NCI-H69 (cell line): ENCODE measurements around the gene CHRNA3.
A peak's percentile ranks its signal among the peaks of the same experiment; 100 is the strongest.
"Not testable (repeated sequence)": the region's sequence is repeated elsewhere in the genome, so short reads cannot be mapped to it uniquely, and the experiment has no call there.

Source experiments
- DNase-seq: peaks from one replicate; lab custom pipeline; 2025; lab: John Stamatoyannopoulos, UW

The CHRNA3 gene

GRCh38 chr15:78617516-78617915 is 3.3 kb downstream of the CHRNA3 start:
- peak; percentile 96 for DNase-seq

GRCh38 chr15:78617076-78617475 is 3.7 kb downstream of the CHRNA3 start:
- DNase-seq: no peak

- DNase-seq: peak; percentile 76
These were observed 4.3 kb downstream of the CHRNA3 start for GRCh38 chr15:78616506-78616905.

- DNase-seq: no peak
These were observed 5.6 kb downstream of the CHRNA3 start for GRCh38 chr15:78615151-78615589.

- DNase-seq: no peak
These were observed 6.8 kb downstream of the CHRNA3 start for GRCh38 chr15:78614021-78614420.

GRCh38 chr15:78609551-78609950 is 11.2 kb downstream of the CHRNA3 start:
- DNase-seq: not testable (repeated sequence)

GRCh38 chr15:78605680-78606079 is 15.1 kb downstream of the CHRNA3 start:
- DNase-seq: no peak

- no peak for DNase-seq
These were observed 15.6 kb downstream of the CHRNA3 start for GRCh38 chr15:78605201-78605600.

- DNase-seq: peak; percentile 29
These were observed 16.4 kb downstream of the CHRNA3 start for GRCh38 chr15:78604420-78604819.

GRCh38 chr15:78603467-78603866 is 17.3 kb downstream of the CHRNA3 start:
- no peak for DNase-seq

GRCh38 chr15:78599189-78599588 is 21.6 kb downstream of the CHRNA3 start:
- DNase-seq: no peak

GRCh38 chr15:78598348-78598747 is 22.4 kb downstream of the CHRNA3 start:
- no peak for DNase-seq

- no peak for DNase-seq
These were observed 23.2 kb downstream of the CHRNA3 start for GRCh38 chr15:78597583-78597982.

GRCh38 chr15:78574944-78575343 is 45.9 kb downstream of the CHRNA3 start:
- DNase-seq: no peak

GRCh38 chr15:78573416-78573815 is 47.4 kb downstream of the CHRNA3 start:
- DNase-seq: no peak

GRCh38 chr15:78571382-78571781 is 49.4 kb downstream of the CHRNA3 start:
- no peak for DNase-seq

- peak; percentile 38 for DNase-seq
These were observed 50.1 kb downstream of the CHRNA3 start for GRCh38 chr15:78570710-78571109.

- DNase-seq: peak; percentile 62
These were observed 53.3 kb downstream of the CHRNA3 start for GRCh38 chr15:78567531-78567930.

- DNase-seq: peak; percentile 60
These were observed 54.6 kb downstream of the CHRNA3 start for GRCh38 chr15:78565951-78566774.

- DNase-seq: peak; percentile 92
These were observed 55.5 kb downstream of the CHRNA3 start, which contains the start of gene CHRNA5 for GRCh38 chr15:78565097-78565950. CHRNA5 (plus strand) TSS chr15:78565520; CDS start chr15:78565720, 200 bp downstream.

- peak; percentile 41 for DNase-seq
These were observed 56.1 kb downstream of the CHRNA3 start for GRCh38 chr15:78564743-78565096.

GRCh38 chr15:78563092-78563491 is 57.7 kb downstream of the CHRNA3 start:
- DNase-seq: no peak

GRCh38 chr15:78561490-78561889 is 59.3 kb downstream of the CHRNA3 start:
- DNase-seq: no peak
